HCT116 (cell line): ENCODE results near the gene DLG2. TPM values are rescaled to one million over a fixed set of nuclear protein-coding genes. Genes with fewer than 3 reads are reported as not detected.

Experiments
- ATAC-seq: fragments of 200-7000 bp; cut with Tn5 transposase; 2 replicates; pipeline ENCODE4 v1.9.1; 2020; ENCODE audit warnings: mild to moderate bottlenecking, moderate library complexity
- BruUV-seq: library from RNA; stranded (reverse); fragments of 400-500 nt; replicated peaks from 2 replicates; lab custom pipeline; 2021; lab: Mats Ljungman, UMichigan
- CTCF ChIA-PET: fragments of 300-600 bp; sonication (Branson Sonifier 250); formaldehyde crosslinking; loops from one replicate; lab custom pipeline; 2021; ENCODE audit warnings: antibody characterized with exemption; lab: Charles Lee
- POLR2A ChIA-PET: fragments of 300-600, 350-600 bp; sonication (Branson Sonifier 250); formaldehyde crosslinking; loops from one replicate; lab custom pipeline; 2021; ENCODE audit warnings: antibody characterized with exemption; lab: Charles Lee
- RAD21 ChIA-PET, 2 experiments: fragments of 300-600 bp; sonication (Branson Sonifier 250); formaldehyde crosslinking; loops; one replicate each; lab custom pipeline; 2023; ENCODE audit warnings: low total read pairs in 2 of 2; ENCODE audit not compliant: uncharacterized antibody in 2 of 2, unreplicated experiment in 2 of 2, low non-redundant PET in 1 of 2; lab: Charles Lee
- DNase-seq: peaks from one replicate; pipeline ENCODE4 v3.0.0-alpha.2; 2010; ENCODE audit warnings: low read depth, low spot score
- H2AFZ ChIP-seq: fragments of 200-600 bp; shearing (Covaris generic), sonication (generic); 2 replicates; pipeline ENCODE4 v1.6.1; 2017; ENCODE audit warnings: low read depth, mixed run types, mixed read lengths, antibody characterized with exemption, low read length; ENCODE audit not compliant: poor library complexity, severe bottlenecking
- H3K27ac ChIP-seq: 2 replicates; pipeline ENCODE4 v1.5.1; 2012; ENCODE audit warnings: low read depth, low read length
- H3K27me3 ChIP-seq: fragments of 200-600 bp; sonication (generic); 2 replicates; pipeline ENCODE4 v1.6.1; 2016; ENCODE audit warnings: mixed run types, low read length, mixed read lengths; ENCODE audit not compliant: insufficient read depth
- H3K36me3 ChIP-seq, 2 experiments: fragments of 200-500 bp in 1 of 2; fragments of 200-600 bp in 1 of 2; sonication (Bioruptor generic) in 1 of 2; sonication (generic) in 1 of 2; 2 replicates each; pipeline versions ENCODE4 v1.5.1 to v1.6.1; 2014 to 2016; ENCODE audit warnings: low read length in 2 of 2, inconsistent platforms in 1 of 2, mixed read lengths in 1 of 2, mixed run types in 1 of 2; ENCODE audit not compliant: insufficient read depth in 2 of 2, control insufficient read depth in 1 of 2
- H3K4me1 ChIP-seq, 2 experiments: fragments of 200-600 bp in 1 of 2; sonication (generic) in 1 of 2; 2 replicates each; pipeline versions ENCODE4 v1.5.1 to v1.6.1; 2012 to 2017; ENCODE audit warnings: low read length in 2 of 2, inconsistent platforms in 1 of 2, mild to moderate bottlenecking in 1 of 2, mixed read lengths in 1 of 2, mixed run types in 1 of 2, moderate library complexity in 1 of 2; ENCODE audit not compliant: insufficient read depth in 2 of 2, control insufficient read depth in 1 of 2
- H3K4me2 ChIP-seq: fragments of 200-600 bp; sonication (generic); 2 replicates; pipeline ENCODE4 v1.6.1; 2017; ENCODE audit warnings: mixed run types, low read length, mixed read lengths
- H3K4me3 ChIP-seq, 2 experiments: fragments of 200-600 bp in 1 of 2; sonication (generic) in 1 of 2; replicated peaks in 1 of 2; 2 replicates each; pipeline ENCODE4 v1.5.1; 2011 to 2016; ENCODE audit warnings: low read length in 2 of 2, control low read depth in 1 of 2, low read depth in 1 of 2, mild to moderate bottlenecking in 1 of 2, mixed read lengths in 1 of 2, mixed run types in 1 of 2
- H3K79me2 ChIP-seq: fragments of 200-600 bp; sonication (generic); 2 replicates; pipeline ENCODE4 v1.6.1; 2017; ENCODE audit warnings: mild to moderate bottlenecking, mixed run types, low read length, moderate library complexity, mixed read lengths; ENCODE audit not compliant: insufficient read depth
- H3K9ac ChIP-seq: fragments of 200-600 bp; sonication (generic); 2 replicates; pipeline ENCODE4 v1.6.1; 2016; ENCODE audit warnings: low read length, mixed read lengths
- H3K9me2 ChIP-seq: fragments of 200-600 bp; sonication (generic), shearing (Covaris generic); 2 replicates; pipeline ENCODE4 v1.6.1; 2017; ENCODE audit warnings: mixed run types, mild to moderate bottlenecking, moderate library complexity; ENCODE audit not compliant: insufficient read depth
- H3K9me3 ChIP-seq, 2 experiments: fragments of 200-500 bp in 1 of 2; fragments of 200-600 bp in 1 of 2; sonication (Bioruptor generic) in 1 of 2; sonication (generic) in 1 of 2; 2 replicates each; pipeline ENCODE4 v1.6.1; 2014 to 2017; ENCODE audit warnings: low read length in 2 of 2, mixed read lengths in 2 of 2, inconsistent platforms in 1 of 2, low read depth in 1 of 2, mild to moderate bottlenecking in 1 of 2, mixed run types in 1 of 2, moderate library complexity in 1 of 2; ENCODE audit not compliant: control insufficient read depth in 1 of 2, insufficient read depth in 1 of 2
- H4K20me1 ChIP-seq: fragments of 200-600 bp; sonication (generic), shearing (Covaris generic); 2 replicates; pipeline ENCODE4 v1.6.1; 2017; ENCODE audit warnings: mixed run types, mild to moderate bottlenecking, moderate library complexity; ENCODE audit not compliant: insufficient read depth
- EZH2phosphoT487 ChIP-seq: fragments of 200-600 bp; IDR thresholded peaks from 2 replicates; pipeline ENCODE4 v1.6.1; 2018; ENCODE audit warnings: antibody characterized with exemption, borderline replicate concordance
- MAX ChIP-seq: IDR thresholded peaks from 2 replicates; pipeline ENCODE4 v1.6.1; 2012
- POLR2A ChIP-seq: IDR thresholded peaks from 2 replicates; pipeline ENCODE4 v1.7.0; 2011; ENCODE audit warnings: borderline replicate concordance; ENCODE audit not compliant: insufficient read depth, insufficient read length; ENCODE audit errors: extremely low read depth
- REST ChIP-seq: IDR thresholded peaks from 2 replicates; pipeline ENCODE4 v1.6.1; 2012; ENCODE audit warnings: low read depth
- SIN3A ChIP-seq: IDR thresholded peaks from 2 replicates; pipeline ENCODE4 v1.6.1; 2012; ENCODE audit warnings: low read depth
- YY1 ChIP-seq: IDR thresholded peaks from 2 replicates; pipeline ENCODE4 v1.6.1; 2011; ENCODE audit warnings: low read length, low read depth, moderate library complexity, mild to moderate bottlenecking; ENCODE audit not compliant: insufficient replicate concordance; ENCODE audit errors: extremely low read depth
- intact Hi-C: fragments of 100-400 bp; cut with micrococcal nuclease; formaldehyde crosslinking; loops from 2 replicates; pipeline ENCODE4 v1.10.0; 2022
- total RNA-seq: library from RNA; stranded (reverse); gene quantifications from one replicate; pipeline ENCODE4 v1.2.1, GENCODE V29; 2021; ENCODE audit not compliant: unreplicated experiment

The DLG2 gene
- total RNA-seq, 1 experiment from 2014 or later: 2.4 TPM

- intact Hi-C loops: no loop called here
- Histone ChIP-seq H3K27ac (no peak overlapping the region), H3K4me3 (no peak overlapping the region), H3K9ac (no peak overlapping the region), H3K4me1 (no peaks in the 10 kb centered on the region), H3K9me2 (no peaks in the 10 kb centered on the region), H4K20me1 (no peaks in the 10 kb centered on the region), H3K36me3 (no peaks in the 10 kb centered on the region), H3K79me2 (no peaks in the 10 kb centered on the region), H2AFZ (no peak overlapping the region), H3K4me2 (no peak overlapping the region), H3K9me3 (no peaks in the 10 kb centered on the region), H3K27me3 (peaks cover 43% of the 10 kb centered on the region)
- POLR2A ChIA-PET: no interaction called here
- TF ChIP-seq MAX: no peak
- no peak for TF ChIP-seq YY1
- TF ChIP-seq POLR2A: no peak
- TF ChIP-seq SIN3A: no peak
- no peak for TF ChIP-seq EZH2phosphoT487
- no peak for TF ChIP-seq REST
- ATAC-seq (no peak), DNase-seq (no peak)
- CTCF ChIA-PET: no interaction called here
- no TSS peak for BruUV-seq
- RAD21 ChIA-PET: no interaction called here
These were observed 2077.0 kb downstream of the DLG2 start for GRCh38 chr11:83549984-83550667.
